ENCODE data around the gene MEI4.

MEI4 gene

DNA sequence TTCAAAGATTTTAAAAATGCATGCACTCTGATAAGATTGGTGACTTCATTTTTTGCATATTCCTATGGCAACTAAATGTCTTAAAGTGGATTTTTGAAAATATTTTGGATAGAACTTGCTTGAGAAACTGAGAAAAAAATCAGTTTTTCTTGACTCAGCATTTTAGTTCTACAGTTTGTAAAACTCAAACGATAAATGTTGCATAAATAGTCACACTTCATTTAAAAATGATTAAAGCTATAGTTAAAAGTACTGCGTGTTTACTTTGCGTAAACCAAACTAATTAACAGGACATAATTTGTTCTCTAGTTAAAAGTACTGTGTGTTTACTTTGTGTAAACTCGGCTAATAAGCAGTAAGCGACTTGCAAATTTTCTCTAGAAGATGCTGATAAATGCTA lies 28.3 kb upstream of the MEI4 start:
- no peak overlapping the region for H3K9ac ChIP-seq (ENCODE audit: low read length)

GRCh38 chr6:77626426-77626825 lies 26.4 kb upstream of the MEI4 start:
- no peak overlapping the region for H2BK15ac ChIP-seq (replicated peaks; ENCODE audit: low read depth)
- WGBS (ENCODE audit: extremely low coverage, insufficient coverage, low lambda C conversion rate): no CpG with 5 or more reads among the region's 1 CpG
- H3K9ac ChIP-seq (ENCODE audit: low read length): no peak overlapping the region
- H3K4ac ChIP-seq (ENCODE audit: low read depth, low read length): no peak overlapping the region
- no peak overlapping the region for H3K56ac ChIP-seq (ENCODE audit: low read length)
- no peak overlapping the region for H2BK5ac ChIP-seq (ENCODE audit: low read length)
- no peak overlapping the region for H2AK5ac ChIP-seq (ENCODE audit: low read length)
- H3K27me3 ChIP-seq (ENCODE audit: insufficient read depth, low read length, poor library complexity): no peaks in the 10 kb centered on the region
- H3K23ac ChIP-seq (ENCODE audit: low read length): no peak overlapping the region
- H4K5ac ChIP-seq (ENCODE audit: low read length): no peak overlapping the region
- H3K4me3 ChIP-seq (ENCODE audit: low read length): no peak overlapping the region
- H3K79me1 ChIP-seq (ENCODE audit: low read length): no peaks in the 10 kb centered on the region
- H3K36me3 ChIP-seq (ENCODE audit: control insufficient read depth, insufficient read depth, low read length): no peaks in the 10 kb centered on the region
- no peak overlapping the region for H2BK120ac ChIP-seq (ENCODE audit: low read depth, low read length)
- H3K27ac ChIP-seq (ENCODE audit: low read depth, low read length): no peak overlapping the region
- no peaks in the 10 kb centered on the region for H3K4me1 ChIP-seq (ENCODE audit: control insufficient read depth, low read depth, low read length)
- H3K18ac ChIP-seq (ENCODE audit: low read length): peak overlapping the region; percentile 18
- no peak overlapping the region for H4K8ac ChIP-seq (ENCODE audit: low read depth, low read length)
- DNase-seq: no peak
- no peak overlapping the region for H3K4me2 ChIP-seq (ENCODE audit: low read length)
- H3K79me2 ChIP-seq (ENCODE audit: control insufficient read depth, insufficient read depth, low read length): no peaks in the 10 kb centered on the region

More for the DNA sequence above, 28.3 kb upstream of the MEI4 start:
- Histone ChIP-seq H3K27me3 (ENCODE audit: insufficient read depth, low read length, poor library complexity) (no peaks in the 10 kb centered on the region), H3K79me2 (ENCODE audit: control insufficient read depth, insufficient read depth, low read length) (no peaks in the 10 kb centered on the region), H3K18ac (ENCODE audit: low read length) (no peak overlapping the region), H2BK15ac (replicated peaks; ENCODE audit: low read depth) (no peak overlapping the region), H2BK120ac (ENCODE audit: low read depth, low read length) (no peak overlapping the region), H3K36me3 (ENCODE audit: control insufficient read depth, insufficient read depth, low read length) (no peaks in the 10 kb centered on the region), H3K4me2 (ENCODE audit: low read length) (no peak overlapping the region), H3K4ac (ENCODE audit: low read depth, low read length) (no peak overlapping the region), H3K23ac (ENCODE audit: low read length) (no peak overlapping the region), H3K27ac (ENCODE audit: low read depth, low read length) (no peak overlapping the region), H3K4me1 (ENCODE audit: control insufficient read depth, low read depth, low read length) (no peaks in the 10 kb centered on the region), H2BK5ac (ENCODE audit: low read length) (no peak overlapping the region), H2AK5ac (ENCODE audit: low read length) (no peak overlapping the region), H4K5ac (ENCODE audit: low read length) (no peak overlapping the region), H3K79me1 (ENCODE audit: low read length) (no peaks in the 10 kb centered on the region), H3K56ac (ENCODE audit: low read length) (no peak overlapping the region), H4K8ac (ENCODE audit: low read depth, low read length) (no peak overlapping the region), H3K4me3 (ENCODE audit: low read length) (no peak overlapping the region)
- DNase-seq: no peak
- WGBS (ENCODE audit: extremely low coverage, insufficient coverage, low lambda C conversion rate): no CpG with 5 or more reads among the region's 5 CpGs

GRCh38 chr6:77630014-77630413 lies 22.8 kb upstream of the MEI4 start:
- H2BK120ac ChIP-seq (ENCODE audit: low read depth, low read length): no peak overlapping the region
- WGBS (ENCODE audit: extremely low coverage, insufficient coverage, low lambda C conversion rate): 100% methylated on average over 1 of the region's 2 CpGs
- H3K4ac ChIP-seq (ENCODE audit: low read depth, low read length): no peak overlapping the region

DNA sequence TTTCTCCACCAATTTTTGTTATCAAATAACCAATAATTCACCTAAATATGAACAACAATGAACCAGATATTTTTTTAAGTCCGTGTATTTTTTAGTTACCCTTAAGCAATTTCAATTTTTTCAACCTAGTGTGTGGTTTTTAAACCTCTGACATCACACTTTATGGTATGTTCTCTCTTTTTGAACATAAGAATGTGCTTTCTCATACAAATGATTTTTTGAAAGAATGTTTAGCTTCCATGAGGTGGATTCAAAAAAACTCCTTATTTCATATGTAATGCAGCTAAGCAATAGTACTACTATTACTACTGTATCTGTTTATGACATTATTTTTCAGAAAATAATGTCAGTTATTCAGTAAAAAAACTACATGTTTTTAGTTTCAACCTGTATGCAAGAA lies 19.4 kb upstream of the MEI4 start:
- no peak for DNase-seq
- no peak overlapping the region for H3K23ac ChIP-seq (ENCODE audit: low read length)
- H3K56ac ChIP-seq (ENCODE audit: low read length): no peak overlapping the region
- no peak overlapping the region for H4K8ac ChIP-seq (ENCODE audit: low read depth, low read length)
- H3K36me3 ChIP-seq (ENCODE audit: control insufficient read depth, insufficient read depth, low read length): no peaks in the 10 kb centered on the region
- no peak overlapping the region for H3K18ac ChIP-seq (ENCODE audit: low read length)
- H4K5ac ChIP-seq (ENCODE audit: low read length): no peak overlapping the region
- H2AK5ac ChIP-seq (ENCODE audit: low read length): no peak overlapping the region
- no peaks in the 10 kb centered on the region for H3K4me1 ChIP-seq (ENCODE audit: control insufficient read depth, low read depth, low read length)
- no peak overlapping the region for H3K4me2 ChIP-seq (ENCODE audit: low read length)
- H3K4me3 ChIP-seq (ENCODE audit: low read length): no peak overlapping the region
- H2BK120ac ChIP-seq (ENCODE audit: low read depth, low read length): no peak overlapping the region
- H3K79me2 ChIP-seq (ENCODE audit: control insufficient read depth, insufficient read depth, low read length): no peaks in the 10 kb centered on the region
- no peaks in the 10 kb centered on the region for H3K27me3 ChIP-seq (ENCODE audit: insufficient read depth, low read length, poor library complexity)
- H3K27ac ChIP-seq (ENCODE audit: low read depth, low read length): no peak overlapping the region
- WGBS (ENCODE audit: extremely low coverage, insufficient coverage, low lambda C conversion rate): 100% methylated on average over 1 of the region's 1 CpG
- H3K9ac ChIP-seq (ENCODE audit: low read length): no peak overlapping the region
- no peak overlapping the region for H3K4ac ChIP-seq (ENCODE audit: low read depth, low read length)
- no peak overlapping the region for H2BK15ac ChIP-seq (replicated peaks; ENCODE audit: low read depth)
- no peak overlapping the region for H2BK5ac ChIP-seq (ENCODE audit: low read length)
- no peaks in the 10 kb centered on the region for H3K79me1 ChIP-seq (ENCODE audit: low read length)

More at GRCh38 chr6:77630014-77630413, 22.8 kb upstream of the MEI4 start:
- Histone ChIP-seq H3K79me2 (ENCODE audit: control insufficient read depth, insufficient read depth, low read length) (no peaks in the 10 kb centered on the region), H3K4me1 (ENCODE audit: control insufficient read depth, low read depth, low read length) (no peaks in the 10 kb centered on the region), H2BK15ac (replicated peaks; ENCODE audit: low read depth) (no peak overlapping the region), H3K23ac (ENCODE audit: low read length) (no peak overlapping the region), H3K79me1 (ENCODE audit: low read length) (no peaks in the 10 kb centered on the region), H3K9ac (ENCODE audit: low read length) (no peak overlapping the region), H3K4me2 (ENCODE audit: low read length) (no peak overlapping the region), H3K56ac (ENCODE audit: low read length) (no peak overlapping the region), H3K36me3 (ENCODE audit: control insufficient read depth, insufficient read depth, low read length) (no peaks in the 10 kb centered on the region), H3K27ac (ENCODE audit: low read depth, low read length) (no peak overlapping the region), H3K18ac (ENCODE audit: low read length) (no peak overlapping the region), H3K4me3 (ENCODE audit: low read length) (no peak overlapping the region), H2BK5ac (ENCODE audit: low read length) (no peak overlapping the region), H4K5ac (ENCODE audit: low read length) (no peak overlapping the region), H4K8ac (ENCODE audit: low read depth, low read length) (no peak overlapping the region), H3K27me3 (ENCODE audit: insufficient read depth, low read length, poor library complexity) (no peaks in the 10 kb centered on the region), H2AK5ac (ENCODE audit: low read length) (no peak overlapping the region)
- DNase-seq: no peak

DNA sequence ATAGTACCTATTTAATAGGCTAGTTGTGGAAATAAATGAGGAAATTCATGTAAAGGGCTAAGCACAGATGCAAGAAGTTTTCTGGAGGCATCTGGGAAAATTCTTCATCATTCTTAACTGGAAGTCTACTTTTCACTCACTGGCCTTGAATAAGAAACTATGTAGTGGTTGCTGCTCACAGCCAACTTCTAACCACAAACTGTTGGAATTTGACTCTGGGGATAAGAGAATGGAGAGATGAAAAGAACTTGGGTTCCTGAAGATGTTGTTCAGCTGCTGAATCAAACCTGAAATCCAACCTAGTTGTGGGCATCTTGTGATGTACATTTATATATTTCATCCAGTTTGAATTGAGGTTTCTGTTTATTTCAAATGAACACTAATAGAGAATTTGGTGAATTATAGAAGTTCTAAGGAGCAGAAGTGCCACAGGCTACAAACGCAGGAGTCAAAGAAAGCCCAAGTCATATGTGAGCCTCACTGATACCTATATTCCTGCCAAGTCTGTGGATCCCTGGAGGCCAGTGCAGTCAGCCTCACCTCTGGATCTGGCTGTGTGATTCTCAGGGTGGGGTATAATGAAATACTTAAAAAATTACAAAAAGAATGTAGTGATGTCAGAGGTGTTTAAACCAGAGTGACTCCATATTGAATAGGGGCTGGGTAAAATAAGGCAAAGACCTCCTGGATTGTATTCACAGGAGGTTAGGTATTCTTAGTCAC lies 18.7 kb upstream of the MEI4 start:
- Histone ChIP-seq H3K4me1 (ENCODE audit: control insufficient read depth, low read depth, low read length) (no peaks in the 10 kb centered on the region), H2BK5ac (ENCODE audit: low read length) (no peak overlapping the region), H3K27ac (ENCODE audit: low read depth, low read length) (no peak overlapping the region), H3K23ac (ENCODE audit: low read length) (no peak overlapping the region), H3K79me2 (ENCODE audit: control insufficient read depth, insufficient read depth, low read length) (no peaks in the 10 kb centered on the region), H3K4me2 (ENCODE audit: low read length) (no peak overlapping the region), H3K9ac (ENCODE audit: low read length) (no peak overlapping the region), H3K79me1 (ENCODE audit: low read length) (no peaks in the 10 kb centered on the region), H3K18ac (ENCODE audit: low read length) (no peak overlapping the region), H4K8ac (ENCODE audit: low read depth, low read length) (no peak overlapping the region), H4K5ac (ENCODE audit: low read length) (no peak overlapping the region), H3K4ac (ENCODE audit: low read depth, low read length) (no peak overlapping the region), H2AK5ac (ENCODE audit: low read length) (no peak overlapping the region), H3K27me3 (ENCODE audit: insufficient read depth, low read length, poor library complexity) (no peaks in the 10 kb centered on the region), H2BK120ac (ENCODE audit: low read depth, low read length) (no peak overlapping the region), H3K56ac (ENCODE audit: low read length) (no peak overlapping the region), H2BK15ac (replicated peaks; ENCODE audit: low read depth) (no peak overlapping the region), H3K4me3 (ENCODE audit: low read length) (no peak overlapping the region), H3K36me3 (ENCODE audit: control insufficient read depth, insufficient read depth, low read length) (no peaks in the 10 kb centered on the region)
- no CpG with 5 or more reads among the region's 1 CpG for WGBS (ENCODE audit: extremely low coverage, insufficient coverage, low lambda C conversion rate)
- DNase-seq: no peak

All from mesendoderm (in vitro differentiated cells).